ENCODE data around the gene CHST8. TPM values are rescaled to one million over a fixed set of nuclear protein-coding genes. Genes with fewer than 3 reads are reported as not detected.

Gene CHST8
- total RNA-seq, 1 donor = 0.84 TPM

GRCh38 chr19:33803383-33803782 is 181.6 kb downstream of the CHST8 start:
- Histone ChIP-seq H3K27me3 (ENCODE audit: insufficient read depth, low read length) (no peaks in the 10 kb centered on the region), H3K9me3 (ENCODE audit: low read depth, low read length) (no peaks in the 10 kb centered on the region), H3K4me3 (ENCODE audit: low read length) (no peak overlapping the region), H3K4me1 (ENCODE audit: insufficient read depth, low read length) (no peaks in the 10 kb centered on the region)

GRCh38 chr19:33804021-33804799 is 182.5 kb downstream of the CHST8 start:
- H3K4me1 ChIP-seq (ENCODE audit: insufficient read depth, low read length) = no peaks in the 10 kb centered on the region
- no peaks in the 10 kb centered on the region for H3K27me3 ChIP-seq (ENCODE audit: insufficient read depth, low read length)
- no peak overlapping the region for H3K4me3 ChIP-seq (ENCODE audit: low read length)
- no peaks in the 10 kb centered on the region for H3K9me3 ChIP-seq (ENCODE audit: low read depth, low read length)

GRCh38 chr19:33805313-33805712 is 183.6 kb downstream of the CHST8 start:
- Histone ChIP-seq H3K4me3 (ENCODE audit: low read length) (no peak overlapping the region), H3K9me3 (ENCODE audit: low read depth, low read length) (no peaks in the 10 kb centered on the region), H3K27me3 (ENCODE audit: insufficient read depth, low read length) (no peaks in the 10 kb centered on the region), H3K4me1 (ENCODE audit: insufficient read depth, low read length) (no peaks in the 10 kb centered on the region)

GRCh38 chr19:33805840-33806433 is 184.2 kb downstream of the CHST8 start:
- no peak overlapping the region for H3K4me3 ChIP-seq (ENCODE audit: low read length)
- no peaks in the 10 kb centered on the region for H3K9me3 ChIP-seq (ENCODE audit: low read depth, low read length)
- no peaks in the 10 kb centered on the region for H3K4me1 ChIP-seq (ENCODE audit: insufficient read depth, low read length)
- H3K27me3 ChIP-seq (ENCODE audit: insufficient read depth, low read length) = no peaks in the 10 kb centered on the region

GRCh38 chr19:33806434-33806881 is 184.7 kb downstream of the CHST8 start:
- Histone ChIP-seq H3K27me3 (ENCODE audit: insufficient read depth, low read length) (no peaks in the 10 kb centered on the region), H3K4me1 (ENCODE audit: insufficient read depth, low read length) (no peaks in the 10 kb centered on the region)

GRCh38 chr19:33808399-33808798 is 186.6 kb downstream of the CHST8 start:
- H3K27me3 ChIP-seq (ENCODE audit: insufficient read depth, low read length) = no peaks in the 10 kb centered on the region
- H3K4me1 ChIP-seq (ENCODE audit: insufficient read depth, low read length) = no peaks in the 10 kb centered on the region
- no peak overlapping the region for H3K4me3 ChIP-seq (ENCODE audit: low read length)
- H3K9me3 ChIP-seq (ENCODE audit: low read depth, low read length) = no peaks in the 10 kb centered on the region

More at GRCh38 chr19:33806434-33806881, 184.7 kb downstream of the CHST8 start:
- H3K4me3 ChIP-seq (ENCODE audit: low read length) = no peak overlapping the region
- no peaks in the 10 kb centered on the region for H3K9me3 ChIP-seq (ENCODE audit: low read depth, low read length)

GRCh38 chr19:33809960-33810359 is 188.2 kb downstream of the CHST8 start:
- no peaks in the 10 kb centered on the region for H3K4me1 ChIP-seq (ENCODE audit: insufficient read depth, low read length)
- no peaks in the 10 kb centered on the region for H3K27me3 ChIP-seq (ENCODE audit: insufficient read depth, low read length)
- no peak overlapping the region for H3K4me3 ChIP-seq (ENCODE audit: low read length)
- H3K9me3 ChIP-seq (ENCODE audit: low read depth, low read length) = no peaks in the 10 kb centered on the region

GRCh38 chr19:33810821-33811220 is 189.1 kb downstream of the CHST8 start:
- H3K4me3 ChIP-seq (ENCODE audit: low read length) = no peak overlapping the region
- H3K27me3 ChIP-seq (ENCODE audit: insufficient read depth, low read length) = no peaks in the 10 kb centered on the region
- H3K9me3 ChIP-seq (ENCODE audit: low read depth, low read length) = no peaks in the 10 kb centered on the region
- peaks cover 3% of the 10 kb centered on the region for H3K4me1 ChIP-seq (ENCODE audit: insufficient read depth, low read length)

GRCh38 chr19:33811246-33811645 is 189.5 kb downstream of the CHST8 start:
- H3K9me3 ChIP-seq (ENCODE audit: low read depth, low read length) = no peaks in the 10 kb centered on the region
- H3K4me1 ChIP-seq (ENCODE audit: insufficient read depth, low read length) = peaks cover 7% of the 10 kb centered on the region
- H3K27me3 ChIP-seq (ENCODE audit: insufficient read depth, low read length) = no peaks in the 10 kb centered on the region
- no peak overlapping the region for H3K4me3 ChIP-seq (ENCODE audit: low read length)

- peaks cover 14% of the 10 kb centered on the region for H3K4me1 ChIP-seq (ENCODE audit: insufficient read depth, low read length)
- H3K4me3 ChIP-seq (ENCODE audit: low read length) = no peak overlapping the region
- no peaks in the 10 kb centered on the region for H3K9me3 ChIP-seq (ENCODE audit: low read depth, low read length)
- no peaks in the 10 kb centered on the region for H3K27me3 ChIP-seq (ENCODE audit: insufficient read depth, low read length)
Measured at GRCh38 chr19:33811736-33812387, 190.1 kb downstream of the CHST8 start.

- no peaks in the 10 kb centered on the region for H3K27me3 ChIP-seq (ENCODE audit: insufficient read depth, low read length)
- no peak overlapping the region for H3K4me3 ChIP-seq (ENCODE audit: low read length)
- H3K9me3 ChIP-seq (ENCODE audit: low read depth, low read length) = no peaks in the 10 kb centered on the region
- peaks cover 22% of the 10 kb centered on the region for H3K4me1 ChIP-seq (ENCODE audit: insufficient read depth, low read length)
Measured at GRCh38 chr19:33812388-33813330, 190.9 kb downstream of the CHST8 start.

GRCh38 chr19:33813391-33814101 is 191.8 kb downstream of the CHST8 start:
- Histone ChIP-seq H3K9me3 (ENCODE audit: low read depth, low read length) (no peaks in the 10 kb centered on the region), H3K4me1 (ENCODE audit: insufficient read depth, low read length) (peaks cover 30% of the 10 kb centered on the region), H3K4me3 (ENCODE audit: low read length) (no peak overlapping the region), H3K27me3 (ENCODE audit: insufficient read depth, low read length) (no peaks in the 10 kb centered on the region)

- Histone ChIP-seq H3K9me3 (ENCODE audit: low read depth, low read length) (no peaks in the 10 kb centered on the region), H3K27me3 (ENCODE audit: insufficient read depth, low read length) (no peaks in the 10 kb centered on the region), H3K4me1 (ENCODE audit: insufficient read depth, low read length) (peaks cover 40% of the 10 kb centered on the region), H3K4me3 (ENCODE audit: low read length) (no peak overlapping the region)
Measured at GRCh38 chr19:33814181-33815165, 192.7 kb downstream of the CHST8 start.

All from mononuclear cell (primary cell).